ENCODE data around the gene LRRC7. TPM values are rescaled to one million over a fixed set of nuclear protein-coding genes. Genes with fewer than 3 reads are reported as not detected.
"Not testable (repeated sequence)": the region's sequence is repeated elsewhere in the genome, so short reads cannot be mapped to it uniquely, and the experiment has no call there.

LRRC7 gene
- total RNA-seq, 1 donor from 2014 or later: 0.94 TPM

DNA sequence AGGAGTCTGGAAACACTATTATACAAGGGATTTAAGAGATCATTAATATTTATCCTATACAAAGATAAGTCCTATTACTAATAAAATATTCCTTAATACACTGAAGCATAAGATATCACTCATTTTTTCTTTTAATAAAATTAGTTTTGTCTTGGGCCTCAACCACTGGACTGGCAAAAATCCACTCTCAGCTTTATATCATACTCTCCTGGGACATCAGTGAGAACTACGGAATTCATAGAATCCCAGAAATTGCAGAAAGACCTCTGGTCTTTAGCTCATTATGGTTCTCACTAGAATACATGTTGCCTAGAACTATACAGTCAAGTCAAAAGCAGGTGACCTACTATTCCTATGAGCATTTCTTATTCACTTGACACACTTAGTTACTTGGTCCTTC is 352.7 kb downstream of the LRRC7 start:
- H3K4me3 Mint-ChIP-seq (ENCODE audit: unreplicated experiment): no peak overlapping the region
- no peaks in the 10 kb centered on the region for H3K27me3 Mint-ChIP-seq (ENCODE audit: unreplicated experiment)
- no peaks in the 10 kb centered on the region for H3K36me3 Mint-ChIP-seq (ENCODE audit: unreplicated experiment)
- peaks cover 3% of the 10 kb centered on the region for H3K4me1 Mint-ChIP-seq (ENCODE audit: unreplicated experiment)
- H3K9me3 Mint-ChIP-seq (ENCODE audit: unreplicated experiment): no peaks in the 10 kb centered on the region
- no peak overlapping the region for H3K27ac Mint-ChIP-seq (ENCODE audit: unreplicated experiment)
- no peak for DNase-seq (ENCODE audit: extremely low spot score, unreplicated experiment)
- TF ChIP-seq, protein P1, sequence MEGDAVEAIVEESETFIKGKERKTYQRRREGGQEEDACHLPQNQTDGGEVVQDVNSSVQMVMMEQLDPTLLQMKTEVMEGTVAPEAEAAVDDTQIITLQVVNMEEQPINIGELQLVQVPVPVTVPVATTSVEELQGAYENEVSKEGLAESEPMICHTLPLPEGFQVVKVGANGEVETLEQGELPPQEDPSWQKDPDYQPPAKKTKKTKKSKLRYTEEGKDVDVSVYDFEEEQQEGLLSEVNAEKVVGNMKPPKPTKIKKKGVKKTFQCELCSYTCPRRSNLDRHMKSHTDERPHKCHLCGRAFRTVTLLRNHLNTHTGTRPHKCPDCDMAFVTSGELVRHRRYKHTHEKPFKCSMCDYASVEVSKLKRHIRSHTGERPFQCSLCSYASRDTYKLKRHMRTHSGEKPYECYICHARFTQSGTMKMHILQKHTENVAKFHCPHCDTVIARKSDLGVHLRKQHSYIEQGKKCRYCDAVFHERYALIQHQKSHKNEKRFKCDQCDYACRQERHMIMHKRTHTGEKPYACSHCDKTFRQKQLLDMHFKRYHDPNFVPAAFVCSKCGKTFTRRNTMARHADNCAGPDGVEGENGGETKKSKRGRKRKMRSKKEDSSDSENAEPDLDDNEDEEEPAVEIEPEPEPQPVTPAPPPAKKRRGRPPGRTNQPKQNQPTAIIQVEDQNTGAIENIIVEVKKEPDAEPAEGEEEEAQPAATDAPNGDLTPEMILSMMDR (IDR thresholded peaks at IDR 0.05): no peak

DNA sequence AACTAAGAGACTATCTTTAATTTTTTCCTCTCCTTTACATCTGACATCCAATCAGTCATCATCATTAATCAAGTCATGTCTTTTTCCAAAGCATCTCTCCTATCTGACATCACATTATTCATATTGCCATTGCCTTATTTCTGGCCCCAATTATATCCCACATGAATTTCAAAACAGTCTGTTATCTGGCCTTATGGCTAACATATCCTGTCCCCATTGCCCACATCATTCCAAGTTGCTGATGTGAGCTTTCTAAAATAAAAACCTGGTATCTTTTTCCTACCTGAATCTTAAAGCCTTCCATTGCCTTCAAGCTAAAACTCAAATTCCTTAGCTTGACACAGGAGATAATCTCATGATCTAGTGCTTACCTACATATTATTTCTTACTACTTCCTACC is 353.8 kb downstream of the LRRC7 start:
- H3K4me1 Mint-ChIP-seq (ENCODE audit: unreplicated experiment): no peaks in the 10 kb centered on the region
- H3K27me3 Mint-ChIP-seq (ENCODE audit: unreplicated experiment): no peaks in the 10 kb centered on the region
- TF ChIP-seq, protein P1 (IDR thresholded peaks at IDR 0.05): no peak
- H3K9me3 Mint-ChIP-seq (ENCODE audit: unreplicated experiment): peaks cover under 1% of the 10 kb centered on the region
- no peaks in the 10 kb centered on the region for H3K36me3 Mint-ChIP-seq (ENCODE audit: unreplicated experiment)
- H3K4me3 Mint-ChIP-seq (ENCODE audit: unreplicated experiment): no peak overlapping the region
- no peak overlapping the region for H3K27ac Mint-ChIP-seq (ENCODE audit: unreplicated experiment)
- DNase-seq (ENCODE audit: extremely low spot score, unreplicated experiment): no peak

DNA sequence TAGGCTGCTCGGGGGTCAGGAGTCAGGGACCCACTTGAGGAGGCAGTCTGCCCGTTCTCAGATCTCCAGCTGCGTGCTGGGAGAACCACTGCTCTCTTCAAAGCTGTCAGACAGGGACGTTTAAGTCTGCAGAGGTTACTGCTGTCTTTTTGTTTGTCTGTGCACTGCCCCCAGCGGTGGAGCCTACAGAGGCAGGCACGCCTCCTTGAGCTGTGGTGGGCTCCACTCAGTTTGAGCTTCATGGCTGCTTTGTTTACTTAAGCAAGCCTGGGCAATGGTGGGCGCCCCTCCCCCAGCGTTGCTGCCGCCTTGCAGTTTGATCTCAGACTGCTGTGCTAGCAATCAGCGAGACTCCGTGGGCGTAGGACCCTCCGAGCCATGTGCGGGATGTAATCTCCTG is 360.5 kb downstream of the LRRC7 start:
- DNase-seq (ENCODE audit: extremely low spot score, unreplicated experiment): not testable (repeated sequence)

DNA sequence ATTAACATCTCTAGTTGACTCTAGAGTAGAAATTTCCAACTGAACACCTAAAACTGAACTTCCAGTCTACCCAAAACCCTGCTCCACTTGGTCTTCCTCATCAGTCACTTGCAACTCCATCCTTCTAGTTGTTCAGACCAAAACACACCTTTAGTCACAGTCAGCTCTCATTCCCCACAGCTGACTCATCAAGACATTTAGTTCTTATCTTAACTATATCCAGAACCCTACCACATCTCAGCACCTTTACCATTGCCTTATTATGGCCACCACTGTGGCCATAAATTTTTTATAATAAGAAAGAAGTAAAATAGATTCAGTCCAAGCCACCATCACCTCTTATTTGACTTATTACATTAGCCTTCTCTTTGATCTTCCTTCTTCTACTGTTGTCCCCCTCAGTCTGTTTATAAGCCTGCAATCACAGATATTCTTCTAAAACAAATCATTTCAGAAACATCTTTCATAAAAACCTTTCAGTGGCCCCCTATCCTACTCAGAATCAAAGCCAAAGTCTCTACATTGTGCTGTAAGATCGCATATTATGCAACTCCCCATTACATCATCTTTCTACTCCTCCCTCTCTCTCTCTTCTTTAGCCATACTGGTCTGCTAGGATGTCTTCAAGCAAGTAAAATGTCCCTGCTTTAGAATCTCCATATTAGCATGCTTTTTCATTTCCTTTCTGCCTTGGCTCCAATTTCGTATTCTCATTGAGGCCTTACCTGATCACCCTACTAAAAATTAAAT is 361.8 kb downstream of the LRRC7 start:
- H3K36me3 Mint-ChIP-seq (ENCODE audit: unreplicated experiment): no peaks in the 10 kb centered on the region

More for the DNA sequence above, 360.5 kb downstream of the LRRC7 start:
- not testable (repeated sequence) for H3K4me1 Mint-ChIP-seq (ENCODE audit: unreplicated experiment); H3K27ac Mint-ChIP-seq (ENCODE audit: unreplicated experiment); H3K36me3 Mint-ChIP-seq (ENCODE audit: unreplicated experiment); H3K27me3 Mint-ChIP-seq (ENCODE audit: unreplicated experiment); H3K4me3 Mint-ChIP-seq (ENCODE audit: unreplicated experiment)
- H3K9me3 Mint-ChIP-seq (ENCODE audit: unreplicated experiment): peaks cover 12% of the 10 kb centered on the region

DNA sequence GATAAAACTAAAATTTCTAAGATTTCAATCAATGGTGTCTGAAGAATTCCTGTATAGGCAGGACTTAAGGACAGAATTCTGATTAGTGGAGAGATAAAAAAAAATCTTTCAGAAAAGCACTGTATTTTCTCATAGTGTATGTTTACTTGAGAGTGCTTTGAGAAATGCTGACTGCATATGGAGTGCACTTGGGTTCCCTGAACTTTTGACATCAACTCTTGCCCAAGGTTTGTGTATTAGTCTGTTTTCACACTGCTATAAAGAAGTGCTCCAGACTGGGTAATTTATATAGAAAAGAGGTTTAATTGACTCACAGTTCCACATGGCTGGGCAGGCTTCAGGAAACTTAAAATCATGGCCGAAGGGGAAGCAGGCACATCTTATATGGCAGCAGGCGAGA is 362.7 kb downstream of the LRRC7 start:
- no peak for DNase-seq (ENCODE audit: extremely low spot score, unreplicated experiment)
- peaks cover under 1% of the 10 kb centered on the region for H3K27me3 Mint-ChIP-seq (ENCODE audit: unreplicated experiment)
- no peak overlapping the region for H3K4me3 Mint-ChIP-seq (ENCODE audit: unreplicated experiment)
- H3K4me1 Mint-ChIP-seq (ENCODE audit: unreplicated experiment): no peaks in the 10 kb centered on the region
- H3K27ac Mint-ChIP-seq (ENCODE audit: unreplicated experiment): no peak overlapping the region
- peaks cover 12% of the 10 kb centered on the region for H3K9me3 Mint-ChIP-seq (ENCODE audit: unreplicated experiment)
- TF ChIP-seq, protein P1 (IDR thresholded peaks at IDR 0.05): no peak
- no peaks in the 10 kb centered on the region for H3K36me3 Mint-ChIP-seq (ENCODE audit: unreplicated experiment)

More for the DNA sequence above, 361.8 kb downstream of the LRRC7 start:
- Mint-ChIP-seq H3K4me1 (ENCODE audit: unreplicated experiment) (no peaks in the 10 kb centered on the region), H3K27ac (ENCODE audit: unreplicated experiment) (no peak overlapping the region), H3K9me3 (ENCODE audit: unreplicated experiment) (peaks cover 12% of the 10 kb centered on the region), H3K4me3 (ENCODE audit: unreplicated experiment) (no peak overlapping the region), H3K27me3 (ENCODE audit: unreplicated experiment) (no peaks in the 10 kb centered on the region)
- no peak for DNase-seq (ENCODE audit: extremely low spot score, unreplicated experiment)
- TF ChIP-seq, protein P1 (IDR thresholded peaks at IDR 0.05): no peak
